ENCODE data around the gene LRRN3. TPM values are rescaled to one million over a fixed set of nuclear protein-coding genes. Genes with fewer than 3 reads are reported as not detected.

LRRN3 gene
- total and polyA plus RNA-seq, 2 of the 8 experiments (the other 6 are each of a cell fraction or from before 2014, with no cell fraction given): 0.20 to 0.32 TPM

- TF ChIP-seq HDAC2 (IDR thresholded peaks at IDR 0.05; ENCODE audit: borderline replicate concordance in 1 of 2, low read depth in 2 of 2, low read length in 2 of 2) (no peak), E2F6 (IDR thresholded peaks at IDR 0.05) (no peak), PHF8 (conservative IDR thresholded peaks at IDR 0.05; ENCODE audit: low read depth, low read length) (no peak), YY1 (IDR thresholded peaks at IDR 0.05; ENCODE audit: low read depth, low read length) (no peak), SUZ12 (IDR thresholded peaks at IDR 0.05; ENCODE audit: low read length) (no peak)
Observed at GRCh38 chr7:111150709-111151108, 59.8 kb downstream of the LRRN3 start (continued).

All from H1 (cell line).